Midbrain (tissue), 1 donor: ENCODE data around the gene GIMAP8.

ENCODE experiments used
- DNase-seq: peaks from one replicate; lab custom pipeline; 2025; lab: John Stamatoyannopoulos, UW

GIMAP8 gene

DNA sequence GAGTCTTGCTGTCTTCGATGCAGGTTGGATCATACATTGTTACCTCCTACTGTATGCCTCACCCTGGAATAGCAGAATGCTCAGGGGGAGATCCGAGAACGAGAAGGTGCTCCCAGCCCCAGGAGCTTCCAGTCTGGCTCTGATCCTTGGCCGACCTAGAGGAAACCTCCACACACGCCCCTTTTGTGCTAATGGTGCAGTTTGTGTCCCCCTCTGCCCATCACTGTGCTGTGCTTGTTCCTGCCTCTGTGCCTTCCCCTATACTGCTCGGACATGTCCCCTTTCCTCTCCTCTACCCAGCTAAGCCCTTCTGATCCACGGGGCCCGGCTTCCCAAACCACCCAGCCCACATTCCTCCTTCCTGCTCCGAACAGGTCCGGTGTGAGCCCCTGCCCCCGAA, 38.8 kb upstream of the GIMAP8 start:
- no peak for DNase-seq

GRCh38 chr7:150412016-150412415, 38.4 kb upstream of the GIMAP8 start:
- no peak for DNase-seq

DNA sequence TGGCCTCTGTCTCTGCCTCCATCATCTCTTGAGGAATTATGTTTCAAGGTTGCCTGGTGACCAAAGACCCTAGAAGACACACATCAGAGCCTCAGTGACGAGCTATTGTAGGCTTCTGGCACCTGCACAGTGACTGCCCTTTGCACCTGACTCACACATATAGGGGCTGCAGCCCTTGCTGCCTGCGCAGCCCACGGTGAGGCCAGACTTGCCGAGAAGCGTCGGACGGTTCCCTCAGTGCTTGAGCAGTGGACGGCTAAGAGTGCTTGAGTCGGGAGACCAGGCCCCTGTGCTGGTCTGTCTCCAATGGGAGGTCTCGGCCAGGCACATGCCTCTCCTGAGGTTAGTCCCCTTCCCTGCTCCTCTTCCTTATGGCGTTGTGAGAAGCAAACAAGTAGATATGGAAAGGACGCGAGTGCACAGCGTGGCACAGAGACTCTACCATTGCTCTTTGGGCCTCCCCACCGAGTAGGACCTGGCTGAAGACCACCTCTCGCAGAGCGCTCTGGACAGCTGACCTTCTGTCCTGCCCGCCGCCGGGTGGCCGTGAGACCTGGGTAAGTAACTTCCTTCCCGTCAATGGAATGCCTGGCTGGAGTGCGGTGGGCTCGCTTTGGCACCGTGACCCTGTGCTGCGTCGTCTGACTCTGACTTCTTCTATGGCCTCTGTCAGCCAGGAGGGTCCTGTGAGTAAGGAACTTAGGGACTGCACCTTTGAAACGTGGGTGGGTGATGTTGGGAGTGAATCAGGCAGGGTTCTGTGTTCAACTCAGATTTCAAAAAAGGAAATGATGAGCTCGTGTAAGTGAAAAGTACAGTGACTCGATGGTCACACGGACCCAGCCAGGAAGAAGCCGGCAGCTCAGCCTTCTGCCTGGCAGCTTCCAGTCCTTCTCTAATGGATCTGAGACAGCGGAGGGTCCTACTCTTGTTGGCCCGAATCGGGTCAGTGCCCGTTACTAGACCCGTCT, 37.6 kb upstream of the GIMAP8 start:
- no peak for DNase-seq

DNA sequence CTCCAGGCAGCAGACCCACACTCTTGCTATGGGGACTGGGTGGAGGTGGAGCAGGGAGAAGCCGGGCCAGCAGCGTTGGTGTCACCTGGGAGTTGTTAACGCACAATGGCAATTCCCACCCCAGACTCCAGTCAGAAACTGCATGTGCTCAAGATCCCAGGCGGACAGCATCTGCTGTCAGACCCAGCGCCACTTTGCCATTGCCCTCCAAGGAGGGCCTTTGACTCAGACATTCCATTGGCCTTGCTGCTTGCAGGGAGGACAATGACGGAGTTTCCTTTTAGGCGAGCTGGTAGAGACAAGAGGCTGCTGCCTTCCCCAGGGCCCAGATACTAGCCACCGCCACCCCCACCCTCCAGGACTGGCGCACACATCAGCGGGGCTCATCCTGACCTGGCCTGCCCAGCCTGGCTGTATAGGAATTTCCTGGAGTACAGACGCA, 36.8 kb upstream of the GIMAP8 start:
- no peak for DNase-seq

DNA sequence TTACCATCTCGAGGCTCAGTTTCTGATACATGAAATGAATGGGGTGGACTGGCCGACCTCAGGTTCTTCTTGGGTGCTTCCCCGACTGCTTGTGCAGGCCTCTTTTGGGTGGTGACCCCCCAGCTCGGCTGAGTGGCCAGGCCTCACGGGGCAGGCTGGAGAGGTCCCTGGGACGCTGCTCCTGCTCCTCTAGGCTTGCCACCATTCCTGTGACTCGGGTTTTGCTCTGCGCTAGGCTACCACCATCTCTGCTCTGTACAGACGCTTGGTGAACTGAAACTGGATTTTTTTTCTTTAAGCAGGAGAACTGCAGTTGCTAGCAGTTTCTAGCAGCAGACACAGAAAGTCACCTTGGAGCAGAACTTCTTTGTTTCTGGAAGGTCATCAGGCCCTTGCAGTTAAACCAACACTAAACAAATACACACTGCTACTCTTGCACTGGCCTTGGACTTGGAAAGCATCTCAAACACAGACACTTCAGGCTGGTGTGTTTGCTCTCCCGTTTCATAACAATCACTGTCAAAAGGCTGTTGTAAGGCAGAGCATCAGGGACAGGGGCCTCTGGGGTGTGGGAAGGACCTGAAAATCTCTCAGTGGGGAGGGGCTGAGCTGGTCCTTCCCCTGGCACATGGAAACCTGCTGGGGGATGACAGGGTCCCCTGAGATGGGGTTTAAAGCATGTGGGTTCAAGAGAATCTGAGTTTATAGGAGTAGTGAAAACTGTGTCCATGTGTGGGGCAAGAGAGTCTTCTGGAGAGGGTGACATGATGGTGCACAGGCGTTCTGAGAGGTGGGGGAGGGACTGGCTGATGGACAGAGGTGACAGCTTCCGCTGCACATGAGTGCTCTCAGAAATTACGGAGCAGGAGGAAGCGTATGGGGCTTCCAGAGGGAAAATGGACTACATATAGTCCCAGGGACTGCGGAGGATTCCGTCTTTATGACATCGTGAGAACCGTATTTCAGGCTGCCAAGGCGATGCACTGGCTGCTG, 35.0 kb upstream of the GIMAP8 start:
- DNase-seq: no peak

DNA sequence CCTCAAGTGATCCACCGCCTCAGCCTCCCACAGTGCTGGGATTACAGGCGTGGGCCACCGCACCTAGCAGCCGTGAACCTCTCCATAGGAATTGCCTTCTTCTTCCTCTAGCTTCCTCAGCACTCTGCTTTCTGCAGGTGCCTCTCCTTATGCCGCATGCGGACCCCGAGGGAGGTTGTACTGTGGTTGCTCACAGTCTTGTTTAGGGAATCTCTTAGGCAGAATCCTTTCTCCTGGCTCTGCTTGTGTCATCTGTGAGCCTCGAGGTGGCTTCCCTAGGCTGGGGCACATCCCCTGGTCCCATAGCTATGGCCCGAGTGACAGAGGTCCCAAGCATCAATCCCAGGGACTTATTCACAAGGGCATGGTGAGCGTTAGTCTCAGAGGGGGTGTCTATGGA, 33.2 kb upstream of the GIMAP8 start:
- no peak for DNase-seq

DNA sequence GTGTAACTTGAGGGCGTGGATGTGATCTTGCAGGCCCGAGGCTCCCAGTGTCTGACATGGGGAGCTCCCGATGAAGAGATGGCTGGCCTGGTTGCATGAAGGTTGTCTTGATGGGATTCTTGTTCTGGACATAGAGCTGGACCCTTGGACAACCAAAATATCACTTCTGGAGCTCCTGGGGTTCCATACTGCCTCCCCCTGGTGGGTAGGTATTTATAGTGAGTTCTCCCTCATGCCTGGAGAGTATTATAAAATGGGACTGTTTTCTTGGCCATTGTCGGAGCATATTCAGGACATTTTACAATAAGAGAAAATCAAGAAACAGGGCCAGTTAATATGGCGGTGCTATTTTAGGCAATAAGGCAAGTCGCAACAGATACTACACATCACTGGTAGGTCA, 32.6 kb upstream of the GIMAP8 start:
- no peak for DNase-seq

GRCh38 chr7:150420242-150420641, 30.2 kb upstream of the GIMAP8 start:
- no peak for DNase-seq

GRCh38 chr7:150420987-150421674, 29.3 kb upstream of the GIMAP8 start:
- DNase-seq: peak; percentile 87

DNA sequence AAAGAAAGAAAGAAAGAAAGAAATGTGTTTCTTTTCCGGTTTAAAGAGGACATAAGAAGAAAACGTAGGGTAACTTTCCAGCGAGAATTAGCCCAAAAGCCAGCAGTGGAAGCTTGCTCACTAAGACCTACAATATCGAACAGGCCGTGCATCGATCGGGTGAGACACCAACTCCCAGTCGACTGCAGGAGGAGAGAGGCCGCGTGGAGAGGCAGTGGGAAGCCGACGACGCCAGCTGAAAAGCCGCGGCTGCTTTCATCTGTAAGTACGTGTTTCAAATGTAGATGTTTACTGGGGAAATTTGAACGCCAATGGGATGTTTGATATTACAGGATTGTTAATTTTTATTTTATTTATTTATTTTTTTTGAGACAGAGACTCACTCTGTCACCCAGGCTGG, 28.6 kb upstream of the GIMAP8 start:
- DNase-seq: no peak

- DNase-seq: no peak
Measured at GRCh38 chr7:150425670-150426069, 24.8 kb upstream of the GIMAP8 start.

DNA sequence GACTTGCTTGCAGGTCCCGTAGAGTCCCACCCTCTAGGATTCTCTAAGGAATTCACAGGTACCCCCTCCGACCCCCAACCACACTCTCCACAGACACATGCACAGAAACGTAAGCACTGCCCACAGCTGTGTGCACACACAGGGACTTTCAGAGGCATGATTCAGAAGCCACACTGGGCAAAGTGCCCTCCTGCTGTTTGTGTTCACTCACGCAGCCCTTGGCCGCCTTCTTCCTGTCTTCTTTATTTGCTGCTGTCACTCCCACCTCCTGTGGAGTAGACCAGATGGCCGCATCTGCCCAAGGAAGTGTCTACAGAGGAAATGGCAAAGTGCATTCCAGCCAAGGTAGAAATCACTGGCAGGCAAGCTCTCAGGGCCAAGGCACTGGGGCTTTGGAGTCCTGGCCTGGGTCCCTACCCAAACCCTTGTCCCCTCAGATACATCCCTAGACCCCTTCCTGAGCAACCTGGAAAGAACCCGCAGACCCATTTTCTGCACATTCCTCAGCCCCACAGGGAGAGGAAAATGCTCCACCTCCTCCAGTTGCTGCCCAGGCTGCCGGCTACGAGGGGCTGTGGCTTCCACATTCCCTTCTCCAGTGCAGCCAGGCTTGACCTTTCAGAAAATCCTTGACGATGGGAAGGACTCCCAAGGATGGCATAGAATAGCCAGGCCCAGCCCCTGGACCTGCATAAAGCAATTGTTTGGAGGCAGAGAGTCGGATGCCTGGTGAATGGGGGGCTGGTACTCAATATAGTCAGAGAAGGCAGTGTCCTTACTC, 21.6 kb upstream of the GIMAP8 start:
- DNase-seq: peak; percentile 7

DNA sequence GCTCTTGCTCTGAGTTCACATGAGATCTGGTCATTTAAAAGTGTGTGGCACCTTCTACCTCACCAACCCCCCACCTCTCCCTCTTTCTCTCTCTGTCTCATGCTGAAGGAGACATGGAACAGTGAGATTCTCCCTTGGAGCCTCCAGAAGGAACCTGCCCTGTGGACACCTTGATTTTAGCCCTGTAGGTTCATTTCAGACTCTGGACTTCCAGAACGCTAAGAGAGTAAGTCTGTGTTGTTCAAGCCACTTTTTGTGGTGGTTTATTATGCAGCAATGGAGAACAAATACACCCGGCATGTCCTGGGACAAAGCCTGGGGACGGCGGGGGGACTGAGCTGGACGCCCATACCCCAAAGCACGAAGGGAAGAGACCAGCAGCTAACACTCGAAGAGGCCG, 20.7 kb upstream of the GIMAP8 start:
- DNase-seq: no peak

GRCh38 chr7:150430465-150431085, 19.9 kb upstream of the GIMAP8 start:
- no peak for DNase-seq

DNA sequence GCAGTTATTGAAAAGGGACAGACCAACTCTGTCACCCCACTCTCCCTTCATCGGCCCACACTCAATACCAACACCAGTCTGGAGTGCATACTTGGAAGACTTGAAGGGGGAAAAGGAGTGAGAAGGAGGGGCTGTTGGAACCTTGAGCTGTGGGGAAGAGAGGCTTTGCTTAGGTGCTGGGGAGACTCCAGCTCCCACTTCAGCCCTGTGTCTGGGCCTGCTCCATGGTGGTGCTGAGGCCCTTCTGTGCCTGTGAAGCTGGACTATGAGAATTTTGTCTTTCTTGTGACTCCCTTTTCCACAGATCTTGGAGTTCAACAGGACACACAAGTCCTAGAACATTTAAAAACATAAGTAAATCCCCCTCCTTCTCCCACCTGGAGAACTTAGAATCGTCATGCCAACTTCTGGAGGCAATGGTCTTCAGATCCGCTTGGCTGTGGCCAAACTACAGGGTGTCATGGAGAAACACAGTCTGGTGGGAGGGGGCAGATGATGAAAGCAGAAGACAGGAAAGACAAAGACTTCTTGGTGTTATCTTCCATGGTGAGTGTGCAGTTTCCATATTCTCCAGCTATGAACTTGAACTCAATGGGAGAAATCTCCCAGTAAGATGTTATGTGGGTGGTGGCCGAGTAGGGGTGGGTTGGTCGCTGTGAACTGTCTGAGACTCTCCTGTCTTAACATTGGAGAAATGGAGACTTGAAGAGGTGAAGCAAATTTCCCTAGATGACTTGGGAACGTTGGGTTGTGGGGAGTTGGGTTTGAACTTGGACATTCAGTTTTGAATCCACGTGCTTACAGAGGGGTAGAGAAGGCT, 18.4 kb upstream of the GIMAP8 start:
- no peak for DNase-seq

DNA sequence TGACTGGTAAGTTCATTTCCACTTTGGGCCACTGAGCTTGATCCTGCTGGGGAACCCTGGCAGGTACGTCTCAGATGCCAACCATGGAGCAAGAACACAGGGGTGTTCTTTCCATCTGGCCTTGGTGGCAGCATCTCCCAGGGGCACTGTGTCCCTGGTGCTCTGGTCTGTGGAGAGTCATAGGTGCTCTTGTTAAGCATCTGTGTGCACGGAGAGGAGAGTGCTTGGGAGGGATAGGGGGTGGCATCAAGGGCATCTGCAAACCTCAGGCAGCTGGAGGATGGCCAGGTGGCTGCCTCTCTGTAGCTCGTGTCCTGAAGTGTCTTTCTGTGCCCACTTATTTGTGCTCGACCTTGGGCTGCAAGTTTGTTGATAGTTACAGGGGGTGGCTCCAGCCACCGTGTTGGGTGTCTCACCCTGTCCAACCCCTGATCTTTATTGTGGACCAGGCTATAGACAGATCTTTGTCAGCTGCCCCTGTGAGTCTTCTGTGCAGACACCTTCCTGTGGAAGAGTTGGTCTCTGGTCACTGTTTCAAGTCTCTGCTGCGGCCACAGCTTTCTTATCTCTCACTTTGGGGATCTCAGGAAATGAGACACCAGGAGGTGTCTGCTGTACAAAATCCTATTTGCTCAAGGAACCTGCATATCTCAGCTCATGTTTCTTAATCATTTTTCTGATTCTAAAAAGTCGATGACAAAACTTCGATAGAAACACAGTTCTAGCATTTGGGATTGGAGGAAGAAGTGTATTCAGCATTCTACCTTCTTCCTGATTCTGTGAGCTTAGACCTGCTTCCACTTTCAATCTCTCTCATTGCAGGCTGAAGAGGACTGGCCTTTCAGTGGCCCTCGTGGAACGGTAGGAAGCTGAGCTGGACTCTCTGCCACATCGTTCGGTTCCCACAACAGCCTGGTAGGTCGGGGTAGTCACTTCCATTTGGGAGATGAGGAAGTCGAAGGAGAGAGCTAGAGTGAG, 17.2 kb upstream of the GIMAP8 start:
- no peak for DNase-seq

DNA sequence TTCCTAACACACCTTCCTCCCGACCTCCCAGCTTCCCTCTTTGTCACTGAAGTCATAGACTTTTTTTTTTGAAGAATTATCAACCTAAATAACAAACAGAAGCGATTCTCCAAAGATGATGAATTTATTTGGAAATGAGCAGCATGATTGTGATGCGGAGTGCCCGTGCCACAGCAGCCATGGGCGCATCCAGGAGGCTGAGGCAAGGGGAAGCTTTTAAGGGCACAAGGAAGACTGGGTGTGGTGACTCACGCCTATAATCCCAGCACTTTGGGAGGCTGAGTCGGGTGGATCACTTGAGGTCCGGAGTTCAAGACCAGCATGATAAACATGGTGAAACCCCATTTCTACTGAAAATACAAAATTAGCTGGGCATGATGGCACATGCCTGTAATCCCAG, 16.2 kb upstream of the GIMAP8 start:
- no peak for DNase-seq

- no peak for DNase-seq
Measured at GRCh38 chr7:150435047-150435389, 15.4 kb upstream of the GIMAP8 start.
